Kidney epithelial cell (primary cell): Measurements from ENCODE around the gene OR13J1. TPM values are rescaled to one million over a fixed set of nuclear protein-coding genes. Genes with fewer than 3 reads are reported as not detected.

ENCODE experiments used
- DNase-seq: peaks from one replicate; pipeline ENCODE4 v3.0.0-alpha.2; 2010; ENCODE audit warnings: low read depth
- H3K27me3 ChIP-seq: 2 replicates; pipeline ENCODE4 v1.6.0; 2011; ENCODE audit warnings: low read length; ENCODE audit not compliant: control insufficient read depth, insufficient read depth
- H3K36me3 ChIP-seq: 2 replicates; pipeline ENCODE4 v1.5.1; 2011; ENCODE audit warnings: low read length; ENCODE audit not compliant: control insufficient read depth, insufficient read depth
- H3K4me3 ChIP-seq: 2 replicates; pipeline ENCODE4 v1.5.1; 2011; ENCODE audit warnings: low read depth, mild to moderate bottlenecking, control low read depth, low read length
- CTCF ChIP-seq: IDR thresholded peaks from 2 replicates; pipeline ENCODE4 v1.5.1; 2011; ENCODE audit warnings: mild to moderate bottlenecking, moderate library complexity, low read length, control low read depth, inconsistent platforms; ENCODE audit not compliant: insufficient read depth, poor library complexity, severe bottlenecking
- total RNA-seq: library from RNA; depleted of rRNA; stranded (reverse); fragments of >200 nt; gene quantifications from 2 replicates; pipeline ENCODE4 v1.2.3, GENCODE V29; 2015

The OR13J1 gene
- not detected in 2 replicates for total RNA-seq

GRCh38 chr9:35870351-35870923 lies at the start of gene OR13J1:
Gene OR13J1, minus strand, starts transcription at chr9:35870401. Its CDS starts 0 bp downstream, at chr9:35870401.
- no peaks in the 10 kb centered on the region for H3K27me3 ChIP-seq
- no peak within 1 kb of the TSS for H3K4me3 ChIP-seq
- H3K36me3 ChIP-seq, result no peaks in the 10 kb centered on the region
- DNase-seq, result no peak
- no peak for TF ChIP-seq CTCF

GRCh38 chr9:35919212-35920008 lies 49.2 kb upstream of the OR13J1 start:
- no peak for TF ChIP-seq CTCF
- DNase-seq, result no peak
- Histone ChIP-seq H3K4me3 (no peak overlapping the region), H3K36me3 (no peaks in the 10 kb centered on the region), H3K27me3 (no peaks in the 10 kb centered on the region)

GRCh38 chr9:35918780-35919179 lies 48.6 kb upstream of the OR13J1 start:
- no peak for TF ChIP-seq CTCF
- no peaks in the 10 kb centered on the region for H3K27me3 ChIP-seq
- no peaks in the 10 kb centered on the region for H3K36me3 ChIP-seq

GRCh38 chr9:35917261-35917660 lies 47.1 kb upstream of the OR13J1 start:
- DNase-seq, result no peak
- Histone ChIP-seq H3K36me3 (no peaks in the 10 kb centered on the region), H3K4me3 (no peak overlapping the region), H3K27me3 (no peaks in the 10 kb centered on the region)
- TF ChIP-seq CTCF, result no peak

More at GRCh38 chr9:35918780-35919179, 48.6 kb upstream of the OR13J1 start:
- no peak overlapping the region for H3K4me3 ChIP-seq
- no peak for DNase-seq

GRCh38 chr9:35915681-35916294 lies 45.6 kb upstream of the OR13J1 start:
- Histone ChIP-seq H3K4me3 (no peak overlapping the region), H3K27me3 (no peaks in the 10 kb centered on the region), H3K36me3 (no peaks in the 10 kb centered on the region)
- TF ChIP-seq CTCF, result no peak
- no peak for DNase-seq
